ENCODE measurements around the gene SP1. TPM values are rescaled to one million over a fixed set of nuclear protein-coding genes. Genes with fewer than 3 reads are reported as not detected.
A peak's percentile ranks its signal among the peaks of the same experiment; 100 is the strongest.

SP1 gene
- total RNA-seq, 2 donors from 2014 or later = 60.1 to 84.5 TPM

DNA sequence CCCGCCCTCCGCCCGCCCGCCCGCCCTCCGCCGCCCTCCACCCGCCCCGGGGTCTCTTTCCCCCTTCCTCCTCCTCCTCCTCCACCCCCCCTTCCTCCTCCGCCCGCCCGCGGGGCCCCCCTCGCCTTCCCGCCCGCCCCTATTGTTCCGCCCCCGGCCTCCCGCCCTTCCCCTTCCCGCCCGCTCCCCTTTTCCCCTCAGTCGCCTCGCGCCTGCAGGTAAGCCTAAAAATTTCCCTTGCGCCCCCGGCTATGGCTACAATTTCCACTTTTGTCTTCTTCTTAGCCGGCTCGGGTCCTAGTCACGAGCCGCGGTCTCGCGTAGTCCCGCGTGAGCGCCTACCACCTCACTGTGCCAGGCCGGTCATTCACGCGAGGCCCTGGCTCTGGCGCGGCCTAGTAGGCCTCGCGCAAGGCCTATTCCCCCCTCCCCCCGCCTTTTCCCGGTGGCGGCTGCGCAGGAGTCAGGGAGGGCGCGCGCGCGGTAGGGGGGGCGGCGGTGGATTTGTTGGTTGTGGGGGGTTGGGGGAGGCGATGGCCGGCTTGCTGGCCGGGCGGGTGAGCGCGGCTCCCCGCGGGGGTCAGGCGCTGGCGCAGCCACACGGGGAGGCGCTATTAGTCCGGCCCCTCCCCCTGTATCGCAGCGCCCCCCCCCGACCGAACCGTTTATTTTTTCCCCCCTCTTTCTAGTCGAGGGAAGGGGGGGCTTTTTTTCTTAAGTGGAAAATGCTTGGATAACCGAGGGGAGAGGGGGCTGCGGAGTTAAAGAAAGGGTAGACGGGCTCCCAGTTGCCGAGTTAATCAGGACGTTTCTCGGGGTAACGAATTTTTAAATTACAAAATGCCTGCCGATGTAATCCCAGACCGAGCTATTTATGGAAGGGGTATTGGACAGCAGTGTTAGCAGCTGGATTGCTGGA is 72.4 kb downstream of the SP1 start:
- H3K36me3 ChIP-seq = peaks cover 6 to 29% of the 10 kb centered on the region in 2 donors
- WGBS = under 1% methylated on average over 59 of the region's 82 CpGs
- H3K27me3 ChIP-seq (replicated peaks; ENCODE audit: insufficient read depth) = no peaks in the 10 kb centered on the region
- peaks cover 6% of the 10 kb centered on the region for H3K4me1 ChIP-seq (replicated peaks)
- H3K4me3 ChIP-seq = peak overlapping the region; percentile 72 to 85
- TF ChIP-seq POLR2AphosphoS5 (IDR thresholded peaks at IDR 0.05) (peak; percentile 39), CTCF (IDR thresholded peaks at IDR 0.05) (peak in 2 of 4 experiments; percentile 16 to 60), POLR2A (IDR thresholded peaks at IDR 0.05) (no peak)
- peak overlapping the region; percentile 97 for H3K27ac ChIP-seq
- peak; percentile 77 for DNase-seq (ENCODE audit: low spot score)
- intact Hi-C loops (cut with DNase I) = loop anchor here (5.0 kb wide), 1 partner anchor 50 kb away; the partner anchor contains the start of gene TARBP2
- no peaks in the 10 kb centered on the region for H3K9me3 ChIP-seq

DNA sequence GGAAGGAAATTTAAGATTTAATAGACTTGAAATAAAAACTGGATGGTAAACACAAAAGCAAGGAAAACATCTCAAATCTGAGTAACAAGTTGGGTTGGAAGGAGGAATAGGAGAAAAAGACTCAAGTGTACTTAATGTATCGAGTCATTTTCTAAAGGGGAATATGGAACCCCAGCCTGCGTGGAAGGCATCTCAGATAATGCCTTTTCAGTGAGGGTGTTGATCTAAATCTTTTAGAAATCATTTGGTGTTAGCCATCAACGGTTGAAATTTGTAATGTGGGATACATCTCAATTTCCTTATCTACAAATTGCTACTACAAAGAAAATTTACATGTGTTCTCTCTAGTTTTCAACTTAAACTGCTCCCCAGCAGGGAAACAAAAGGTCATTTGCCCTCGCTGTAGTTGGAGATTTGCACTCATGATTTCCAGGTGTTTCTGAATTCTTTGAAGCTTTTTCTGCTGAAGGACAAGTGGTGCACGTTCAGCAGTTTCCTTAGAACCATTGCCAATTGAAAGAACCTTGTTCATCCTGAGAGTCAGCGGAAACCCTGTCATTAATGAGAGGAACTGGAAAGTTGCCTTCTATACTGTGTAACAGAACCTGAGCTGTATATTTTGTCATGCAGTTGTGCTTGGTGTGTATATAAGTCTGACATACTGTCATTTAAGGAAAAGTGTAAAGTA is 74.1 kb downstream of the SP1 start:
- TF ChIP-seq POLR2AphosphoS5 (IDR thresholded peaks at IDR 0.05) = no peak
- TF ChIP-seq POLR2A (IDR thresholded peaks at IDR 0.05) = no peak
- TF ChIP-seq CTCF (IDR thresholded peaks at IDR 0.05) = no peak
- Histone ChIP-seq H3K4me3 (peak overlapping the region in 1 of 2 donors; percentile 85), H3K36me3 (peaks cover 8 to 37% of the 10 kb centered on the region in 2 donors), H3K4me1 (replicated peaks) (peaks cover 6% of the 10 kb centered on the region), H3K27ac (no peak overlapping the region), H3K27me3 (replicated peaks; ENCODE audit: insufficient read depth) (no peaks in the 10 kb centered on the region), H3K9me3 (no peaks in the 10 kb centered on the region)
- DNase-seq (ENCODE audit: low spot score) = no peak
- intact Hi-C loops (cut with DNase I) = loop anchor here (5.0 kb wide), 1 partner anchor 48 kb away; the partner anchor contains the start of gene TARBP2
- 17% methylated on average over 6 of the region's 6 CpGs for WGBS

- intact Hi-C loops (cut with DNase I) = loop anchor here (5.0 kb wide), 1 partner anchor 48 kb away; the partner anchor contains the start of gene TARBP2
- H3K27ac ChIP-seq = no peak overlapping the region
- WGBS = 42% methylated on average over 3 of the region's 3 CpGs
Observed at GRCh38 chr12:53454707-53455106, 74.7 kb downstream of the SP1 start.

GRCh38 chr12:53456654-53457366 is 76.8 kb downstream of the SP1 start:
- Histone ChIP-seq H3K4me3 (no peak overlapping the region), H3K27ac (no peak overlapping the region), H3K4me1 (replicated peaks) (peaks cover 6% of the 10 kb centered on the region), H3K27me3 (replicated peaks; ENCODE audit: insufficient read depth) (no peaks in the 10 kb centered on the region), H3K36me3 (peaks cover 20 to 63% of the 10 kb centered on the region in 2 donors), H3K9me3 (no peaks in the 10 kb centered on the region)
- 77% methylated on average over 6 of the region's 6 CpGs for WGBS
- no peak for TF ChIP-seq POLR2A (IDR thresholded peaks at IDR 0.05)
- TF ChIP-seq POLR2AphosphoS5 (IDR thresholded peaks at IDR 0.05) = no peak
- TF ChIP-seq CTCF (IDR thresholded peaks at IDR 0.05) = no peak
- no peak for DNase-seq (ENCODE audit: low spot score)
- intact Hi-C loops (cut with DNase I) = no loop called here

More at GRCh38 chr12:53454707-53455106, 74.7 kb downstream of the SP1 start:
- no peaks in the 10 kb centered on the region for H3K27me3 ChIP-seq (replicated peaks; ENCODE audit: insufficient read depth)
- peaks cover 8 to 43% of the 10 kb centered on the region in 2 donors for H3K36me3 ChIP-seq
- no peak for DNase-seq (ENCODE audit: low spot score)
- H3K4me3 ChIP-seq = no peak overlapping the region
- H3K9me3 ChIP-seq = no peaks in the 10 kb centered on the region
- TF ChIP-seq CTCF (IDR thresholded peaks at IDR 0.05) = no peak
- no peak for TF ChIP-seq POLR2AphosphoS5 (IDR thresholded peaks at IDR 0.05)
- TF ChIP-seq POLR2A (IDR thresholded peaks at IDR 0.05) = no peak
- peaks cover 6% of the 10 kb centered on the region for H3K4me1 ChIP-seq (replicated peaks)

Data from prostate gland (tissue), 2 donors.